Bronchial epithelial cell (primary cell): ENCODE data around the gene ADPRHL1. TPM values are rescaled to one million over a fixed set of nuclear protein-coding genes. Genes with fewer than 3 reads are reported as not detected.
"Not testable (repeated sequence)": the region's sequence is repeated elsewhere in the genome, so short reads cannot be mapped to it uniquely, and the experiment has no call there.

Source experiments
- DNase-seq: peaks from one replicate; pipeline ENCODE4 v3.0.0-alpha.2; 2010; ENCODE audit warnings: low read depth
- FAIRE-seq: peaks from 2 replicates; lab custom pipeline; 2011; peaks lifted over from hg19 to GRCh38; lab: Jason Lieb, UNC
- H3K27me3 ChIP-seq: 2 replicates; pipeline ENCODE4 v1.5.1; 2011; ENCODE audit warnings: low read length; ENCODE audit not compliant: control insufficient read depth, insufficient read depth
- H3K36me3 ChIP-seq: 2 replicates; pipeline ENCODE4 v1.5.1; 2011; ENCODE audit warnings: low read length; ENCODE audit not compliant: control insufficient read depth, insufficient read depth
- H3K4me3 ChIP-seq: 2 replicates; pipeline ENCODE4 v1.5.1; 2011; ENCODE audit warnings: mild to moderate bottlenecking, low read depth, low read length, control low read depth
- CTCF ChIP-seq: IDR thresholded peaks from 2 replicates; pipeline ENCODE4 v1.5.1; 2011; ENCODE audit warnings: mild to moderate bottlenecking, moderate library complexity, low read length, control low read depth, inconsistent platforms; ENCODE audit not compliant: insufficient read depth, severe bottlenecking
- total RNA-seq: library from RNA; depleted of rRNA; stranded (reverse); fragments of >200 nt; gene quantifications from 2 replicates; pipeline ENCODE4 v1.2.1, GENCODE V29; 2014

ADPRHL1 gene
- total RNA-seq, 1 donor from 2014 or later, result 0.26 TPM

GRCh38 chr13:113441661-113442060, 11.6 kb downstream of the ADPRHL1 start:
- FAIRE-seq, result no peak

GRCh38 chr13:113437408-113438010, 15.8 kb downstream of the ADPRHL1 start:
- Histone ChIP-seq H3K36me3 (no peaks in the 10 kb centered on the region), H3K4me3 (no peak overlapping the region), H3K27me3 (no peaks in the 10 kb centered on the region)
- TF ChIP-seq CTCF, result no peak
- DNase-seq (no peak), FAIRE-seq (no peak)

More at GRCh38 chr13:113441661-113442060, 11.6 kb downstream of the ADPRHL1 start:
- no peak for TF ChIP-seq CTCF
- DNase-seq, result no peak
- H3K36me3 ChIP-seq, result no peaks in the 10 kb centered on the region
- H3K27me3 ChIP-seq, result no peaks in the 10 kb centered on the region
- H3K4me3 ChIP-seq, result no peak overlapping the region

DNA sequence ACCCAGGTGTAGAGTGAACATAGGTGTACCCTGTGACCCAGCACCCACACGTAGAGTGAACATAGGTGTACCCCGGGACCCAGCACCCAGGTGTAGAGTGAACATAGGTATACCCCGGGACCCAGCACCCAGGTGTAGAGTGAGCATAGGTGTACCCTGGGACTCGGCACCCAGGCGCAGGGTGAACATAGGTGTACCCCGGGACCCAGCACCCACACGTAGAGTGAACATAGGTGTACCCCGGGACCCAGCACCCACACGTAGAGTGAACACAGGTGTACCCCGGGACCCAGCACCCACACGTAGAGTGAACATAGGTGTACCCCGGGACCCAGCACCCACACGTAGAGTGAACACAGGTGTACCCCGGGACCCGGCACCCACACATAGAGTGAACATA, 16.4 kb downstream of the ADPRHL1 start:
- not testable (repeated sequence) for H3K27me3 ChIP-seq, DNase-seq, H3K4me3 ChIP-seq, FAIRE-seq, H3K36me3 ChIP-seq

- H3K27me3 ChIP-seq, H3K36me3 ChIP-seq, FAIRE-seq, H3K4me3 ChIP-seq, DNase-seq: not testable (repeated sequence)
Measured at GRCh38 chr13:113435907-113436306, 17.4 kb downstream of the ADPRHL1 start.

DNA sequence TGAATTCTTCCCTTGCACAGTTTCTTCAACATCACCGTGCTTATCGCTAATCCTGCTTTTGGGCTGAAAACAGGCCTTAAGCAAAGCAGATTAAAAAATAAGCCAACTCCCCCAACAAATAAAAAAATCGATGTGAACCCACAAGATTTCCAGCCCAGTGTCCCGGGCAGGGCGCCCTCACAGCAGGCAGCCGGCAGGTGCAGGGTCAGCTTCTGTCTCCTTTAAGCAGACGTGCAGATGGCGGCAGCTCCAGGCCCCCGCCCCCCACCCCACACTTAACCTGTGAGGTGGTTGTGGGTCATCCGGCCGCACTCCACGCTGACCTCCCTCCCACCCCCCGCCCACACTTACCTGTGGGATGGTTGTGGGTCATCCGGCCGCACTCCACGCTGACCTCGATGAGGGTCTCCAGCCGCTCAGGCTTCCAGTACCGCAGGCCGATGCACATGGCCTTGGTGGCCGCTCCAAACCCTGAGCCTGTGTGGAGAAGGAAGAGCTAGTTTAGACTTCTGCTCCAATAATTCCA, 19.8 kb downstream of the ADPRHL1 start:
- TF ChIP-seq CTCF, result no peak
- FAIRE-seq (no peak), DNase-seq (no peak)
- H3K36me3 ChIP-seq, result no peaks in the 10 kb centered on the region
- H3K4me3 ChIP-seq, result no peak overlapping the region
- H3K27me3 ChIP-seq, result no peaks in the 10 kb centered on the region

- DNase-seq (no peak), FAIRE-seq (no peak)
- Histone ChIP-seq H3K36me3 (no peaks in the 10 kb centered on the region), H3K4me3 (no peak overlapping the region), H3K27me3 (no peaks in the 10 kb centered on the region)
- TF ChIP-seq CTCF, result no peak
Measured at GRCh38 chr13:113432506-113433270, 20.6 kb downstream of the ADPRHL1 start.
